Panc1 (cell line): ENCODE data around the gene SCAF8. TPM values are rescaled to one million over a fixed set of nuclear protein-coding genes. Genes with fewer than 3 reads are reported as not detected.

Experiments
- ATAC-seq: fragments of 200-7000 bp; cut with Tn5 transposase; 2 replicates; pipeline ENCODE4 v1.9.1; 2020; ENCODE audit warnings: mild to moderate bottlenecking, moderate library complexity
- BruUV-seq: library from RNA; stranded (reverse); fragments of 400-500 nt; replicated peaks from 2 replicates; lab custom pipeline; 2021; lab: Mats Ljungman, UMichigan
- CTCF ChIA-PET: fragments of 300-600 bp; sonication (Branson Sonifier 250); formaldehyde crosslinking; loops from one replicate; lab custom pipeline; 2022; ENCODE audit warnings: antibody characterized with exemption; lab: Charles Lee
- POLR2A ChIA-PET: fragments of 300-600 bp; sonication (Branson Sonifier 250); formaldehyde crosslinking; loops from one replicate; lab custom pipeline; 2022; ENCODE audit warnings: antibody characterized with exemption; lab: Charles Lee
- DNase-seq: peaks from one replicate; pipeline ENCODE4 v3.0.0-alpha.2; 2010; ENCODE audit warnings: low read depth, low spot score
- H3K27ac ChIP-seq: 2 replicates; pipeline ENCODE4 v1.5.1; 2011; ENCODE audit warnings: mild to moderate bottlenecking, low read length, inconsistent platforms
- H3K27me3 ChIP-seq: fragments of 200-500 bp; sonication (Bioruptor generic); 2 replicates; pipeline ENCODE4 v1.6.0; 2014; ENCODE audit warnings: low read length, inconsistent platforms; ENCODE audit not compliant: control insufficient read depth, insufficient read depth
- H3K36me3 ChIP-seq: fragments of 200-500 bp; sonication (Bioruptor generic); 2 replicates; pipeline ENCODE4 v1.5.1; 2014; ENCODE audit warnings: inconsistent platforms, mild to moderate bottlenecking, low read length, moderate library complexity; ENCODE audit not compliant: control insufficient read depth, insufficient read depth
- H3K4me1 ChIP-seq: 2 replicates; pipeline ENCODE4 v1.5.1; 2011; ENCODE audit warnings: inconsistent platforms, mild to moderate bottlenecking, low read length, moderate library complexity; ENCODE audit not compliant: control insufficient read depth, insufficient read depth
- H3K4me3 ChIP-seq, 2 experiments: 2 replicates each; pipeline ENCODE4 v1.5.1; 2011 to 2012; ENCODE audit warnings: low read depth in 2 of 2, low read length in 2 of 2, mild to moderate bottlenecking in 2 of 2, inconsistent platforms in 1 of 2, moderate library complexity in 1 of 2
- H3K9me3 ChIP-seq: fragments of 200-500 bp; sonication (Bioruptor generic); 2 replicates; pipeline ENCODE4 v1.5.1; 2014; ENCODE audit warnings: low read depth, mild to moderate bottlenecking, inconsistent platforms, low read length, moderate library complexity; ENCODE audit not compliant: control insufficient read depth, insufficient read depth
- CTCF ChIP-seq: fragments of 450-650 bp; IDR thresholded peaks from 2 replicates; pipeline ENCODE4 v1.5.1; 2017; ENCODE audit warnings: mild to moderate bottlenecking
- POLR2AphosphoS5 ChIP-seq: IDR thresholded peaks from 2 replicates; pipeline ENCODE4 v1.6.1; 2012; ENCODE audit warnings: mild to moderate bottlenecking, low read depth, low read length, moderate library complexity
- REST ChIP-seq, 2 experiments: IDR thresholded peaks; 2 replicates each; pipeline ENCODE4 v1.6.1; 2011 to 2012; ENCODE audit warnings: low read depth in 2 of 2, control low read depth in 1 of 2, low read length in 1 of 2, mild to moderate bottlenecking in 1 of 2, moderate library complexity in 1 of 2; ENCODE audit not compliant: insufficient read depth in 1 of 2
- SIN3A ChIP-seq: IDR thresholded peaks from 2 replicates; pipeline ENCODE4 v1.6.1; 2012; ENCODE audit warnings: low read depth, mild to moderate bottlenecking, low read length, moderate library complexity, borderline replicate concordance; ENCODE audit not compliant: insufficient read depth
- TCF7L2 ChIP-seq: IDR thresholded peaks from 2 replicates; pipeline ENCODE4 v1.6.1; 2011; ENCODE audit warnings: mild to moderate bottlenecking, low read depth, low read length, inconsistent platforms
- in situ Hi-C: cut with HindIII; loops from 2 replicates; pipeline ENCODE4 v1.10.0; 2016; ENCODE audit warnings: low sequenced_read_pairs, low pct_unique_long_range_greater_than_20kb
- intact Hi-C: fragments of 100-400 bp; cut with micrococcal nuclease; formaldehyde crosslinking; loops from one replicate; pipeline ENCODE4 v1.10.0; 2022; ENCODE audit not compliant: unreplicated experiment
- total RNA-seq: library from RNA; stranded (reverse); gene quantifications from one replicate; pipeline ENCODE4 v1.2.1, GENCODE V29; 2021; ENCODE audit not compliant: unreplicated experiment

The SCAF8 gene
- total RNA-seq, 1 experiment from 2014 or later, result 38.9 TPM

- TF ChIP-seq CTCF (no peak), TCF7L2 (no peak), POLR2AphosphoS5 (no peak)
- intact Hi-C loops, result no loop called here
- Histone ChIP-seq H3K36me3 (peaks cover 2% of the 10 kb centered on the region; the same call in 1 of the 2 replicates), H3K4me3 (no peak overlapping the region), H3K27me3 (no peaks in the 10 kb centered on the region), H3K9me3 (no peaks in the 10 kb centered on the region), H3K27ac (no peak overlapping the region), H3K4me1 (no peaks in the 10 kb centered on the region)
- DNase-seq, result no peak
- ChIA-PET POLR2A (no interaction called here), CTCF (no interaction called here)
- ATAC-seq, result no peak
- in situ Hi-C loops, result no loop called here
- no TSS peak for BruUV-seq
These were observed 106.3 kb downstream of the SCAF8 start for GRCh38 chr6:154839546-154839945.

GRCh38 chr6:154840363-154840762 is 107.1 kb downstream of the SCAF8 start:
- TF ChIP-seq CTCF (no peak), SIN3A (no peak), POLR2AphosphoS5 (no peak), TCF7L2 (no peak)
- no TSS peak for BruUV-seq
- in situ Hi-C loops (no loop called here), intact Hi-C loops (no loop called here)
- ATAC-seq (no peak), DNase-seq (no peak)
- Histone ChIP-seq H3K27me3 (no peaks in the 10 kb centered on the region), H3K4me3 (no peak overlapping the region), H3K9me3 (no peaks in the 10 kb centered on the region), H3K36me3 (0 out of 2 replicates have a peak, but pooled peaks cover 2% of the 10 kb centered on the region), H3K27ac (no peak overlapping the region), H3K4me1 (no peaks in the 10 kb centered on the region)
- ChIA-PET POLR2A (no interaction called here), CTCF (no interaction called here)

- in situ Hi-C loops, result no loop called here
- H3K4me1 ChIP-seq, result no peaks in the 10 kb centered on the region
- no peak overlapping the region for H3K4me3 ChIP-seq
- DNase-seq (no peak), ATAC-seq (no peak)
- ChIA-PET CTCF (no interaction called here), POLR2A (no interaction called here)
- intact Hi-C loops, result no loop called here
- TF ChIP-seq SIN3A (no peak), POLR2AphosphoS5 (no peak), TCF7L2 (no peak), CTCF (no peak), REST (IDR thresholded peaks at IDR 0.05; ENCODE audit: insufficient read depth in 1 of 2, low read depth in 2 of 2, low read length in 1 of 2) (no peak)
- H3K36me3 ChIP-seq, result no peaks in the 10 kb centered on the region
- H3K27ac ChIP-seq, result no peak overlapping the region
- no peaks in the 10 kb centered on the region for H3K9me3 ChIP-seq
- no peaks in the 10 kb centered on the region for H3K27me3 ChIP-seq
- BruUV-seq, result no TSS peak
These were observed 107.9 kb downstream of the SCAF8 start for GRCh38 chr6:154841109-154841508.
